Measurements from ENCODE around the gene GALR2.

GRCh38 chr17:76089680-76090516, 15.3 kb downstream of the GALR2 start:
- TF ChIP-seq, protein P1, sequence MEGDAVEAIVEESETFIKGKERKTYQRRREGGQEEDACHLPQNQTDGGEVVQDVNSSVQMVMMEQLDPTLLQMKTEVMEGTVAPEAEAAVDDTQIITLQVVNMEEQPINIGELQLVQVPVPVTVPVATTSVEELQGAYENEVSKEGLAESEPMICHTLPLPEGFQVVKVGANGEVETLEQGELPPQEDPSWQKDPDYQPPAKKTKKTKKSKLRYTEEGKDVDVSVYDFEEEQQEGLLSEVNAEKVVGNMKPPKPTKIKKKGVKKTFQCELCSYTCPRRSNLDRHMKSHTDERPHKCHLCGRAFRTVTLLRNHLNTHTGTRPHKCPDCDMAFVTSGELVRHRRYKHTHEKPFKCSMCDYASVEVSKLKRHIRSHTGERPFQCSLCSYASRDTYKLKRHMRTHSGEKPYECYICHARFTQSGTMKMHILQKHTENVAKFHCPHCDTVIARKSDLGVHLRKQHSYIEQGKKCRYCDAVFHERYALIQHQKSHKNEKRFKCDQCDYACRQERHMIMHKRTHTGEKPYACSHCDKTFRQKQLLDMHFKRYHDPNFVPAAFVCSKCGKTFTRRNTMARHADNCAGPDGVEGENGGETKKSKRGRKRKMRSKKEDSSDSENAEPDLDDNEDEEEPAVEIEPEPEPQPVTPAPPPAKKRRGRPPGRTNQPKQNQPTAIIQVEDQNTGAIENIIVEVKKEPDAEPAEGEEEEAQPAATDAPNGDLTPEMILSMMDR (IDR thresholded peaks at IDR 0.05; ENCODE audit: low read depth, low read length): no peak
- TF ChIP-seq POLR2A (IDR thresholded peaks at IDR 0.05; ENCODE audit: extremely low read depth, insufficient read length): no peak
- no peak for TF ChIP-seq MAX (IDR thresholded peaks at IDR 0.05; ENCODE audit: low read depth, low read length)
- TF ChIP-seq MYC (IDR thresholded peaks at IDR 0.05; ENCODE audit: low read depth, low read length): no peak
